H1 (cell line): ENCODE data around the gene RSU1. TPM values are rescaled to one million over a fixed set of nuclear protein-coding genes. Genes with fewer than 3 reads are reported as not detected.

Experiments
- BRCA1 ChIP-seq: IDR thresholded peaks from 2 replicates; pipeline ENCODE4 v1.6.1; 2012; ENCODE audit warnings: low read depth, low read length, improper control_type of control experiment
- HDAC2 ChIP-seq, 2 experiments: fragments of 300-600 bp in 1 of 2; sonication (generic) in 1 of 2; IDR thresholded peaks; 2 replicates each; pipeline ENCODE4 v1.6.1; 2011 to 2012; ENCODE audit warnings: low read depth in 2 of 2, low read length in 2 of 2, mild to moderate bottlenecking in 2 of 2, moderate library complexity in 2 of 2, borderline replicate concordance in 1 of 2, inconsistent platforms in 1 of 2
- TEAD4 ChIP-seq: IDR thresholded peaks from 2 replicates; pipeline ENCODE4 v1.6.1; 2012; ENCODE audit warnings: low read depth, low read length, inconsistent platforms, mixed read lengths
- polyA plus RNA-seq, 7 experiments: library from polyadenylated mRNA; depleted of rRNA in 3 of 7; stranded (reverse) in 5 of 7; unstranded in 2 of 7; fragments of >200 nt in 5 of 7; fragments of 200-250 nt in 2 of 7; gene quantifications; 1 replicate in 5 of 7; 2 replicates in 1 of 7; 4 replicates in 1 of 7; pipeline versions ENCODE4 v1.2.1 to v1.2.3, GENCODE V29; 2011 to 2013; ENCODE audit warnings: missing spikeins in 2 of 7, mixed read lengths in 2 of 7
- total RNA-seq: library from RNA; stranded (reverse); fragmentation: NEBNext Ultra II Directional; extraction: Animal tissue kit (Norgen Biotek cat#: 25700); gene quantifications from 2 replicates; pipeline ENCODE4 v1.2.1, GENCODE V29; 2021

Gene RSU1
- total and polyA plus RNA-seq, 2 of the 8 experiments (the other 6 are each of a cell fraction or from before 2014, with no cell fraction given): 50.0 to 68.2 TPM

- TF ChIP-seq HDAC2 (IDR thresholded peaks at IDR 0.05; ENCODE audit: borderline replicate concordance in 1 of 2, low read depth in 2 of 2, low read length in 2 of 2) (no peak), BRCA1 (no peak), TEAD4 (no peak)
Observed at GRCh38 chr10:16789261-16789660, 28.0 kb downstream of the RSU1 start (continued).
